GM18505 (cell line): ENCODE results near the gene SMARCC2.

Experiments
- ATAC-seq: cut with Tn5 transposase; IDR thresholded peaks from one replicate; pipeline ENCODE4 v1.9.1; 2021; ENCODE audit not compliant: unreplicated experiment
- POLR2A ChIP-seq: IDR thresholded peaks from 4 replicates; pipeline ENCODE4 v1.6.1; 2011; ENCODE audit warnings: borderline replicate concordance; ENCODE audit not compliant: insufficient read depth, insufficient read length; ENCODE audit errors: extremely low read depth

The SMARCC2 gene

DNA sequence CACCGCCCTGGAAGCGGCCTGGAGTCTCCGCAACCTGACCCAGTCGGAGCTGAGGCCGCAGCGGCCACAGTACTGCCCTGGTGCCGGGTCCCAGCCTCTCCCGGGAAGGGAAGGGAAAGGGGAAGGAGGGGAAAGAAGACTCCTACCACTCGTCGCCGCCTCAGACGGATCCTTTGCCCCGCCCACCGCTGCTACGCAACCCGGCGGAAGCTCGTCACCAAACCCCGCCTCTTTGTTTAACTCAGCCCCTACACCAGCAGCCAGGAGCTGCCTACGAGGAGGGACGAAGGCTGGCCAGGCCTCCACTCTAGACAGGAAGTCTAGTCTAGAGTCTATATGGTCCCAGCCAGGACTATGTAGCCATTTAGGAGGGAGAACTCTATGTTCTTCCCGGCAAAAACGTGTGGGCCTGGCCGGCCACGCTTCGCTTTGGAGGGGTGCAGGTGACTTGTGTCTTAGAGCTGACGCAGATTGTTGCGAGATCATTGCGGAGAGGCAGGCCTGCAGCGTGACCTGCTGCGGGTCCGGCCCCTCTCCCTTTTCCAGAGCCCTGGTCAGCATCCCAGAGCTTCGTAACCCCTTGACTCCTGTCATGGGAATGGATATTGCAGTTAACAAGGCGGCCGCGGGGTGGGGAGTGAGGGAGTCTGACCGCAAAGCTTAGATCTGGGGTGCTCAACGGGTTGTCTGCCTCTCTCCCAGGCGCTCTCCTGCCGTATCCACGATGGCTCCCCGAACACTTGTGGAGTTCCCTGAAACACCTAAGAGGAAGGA lies 32.7 kb upstream of the SMARCC2 start, which contains the start of gene RNF41:
Gene RNF41 (minus strand): TSS at position 166 of the 774 bp plus-strand sequence. CDS start 7,875 bp downstream, outside the sequence.
- peak; percentile 71 for ATAC-seq
- peak; percentile 95 for TF ChIP-seq POLR2A

- no peak for TF ChIP-seq POLR2A
- peak; percentile 19 for ATAC-seq
These were observed 32.0 kb upstream of the SMARCC2 start for GRCh38 chr12:56221232-56221756.

GRCh38 chr12:56220611-56221231 lies 31.4 kb upstream of the SMARCC2 start:
- TF ChIP-seq POLR2A: no peak
- no peak for ATAC-seq

GRCh38 chr12:56219840-56220239 lies 30.6 kb upstream of the SMARCC2 start:
- ATAC-seq: no peak
- TF ChIP-seq POLR2A: no peak

GRCh38 chr12:56216461-56216860 lies 27.2 kb upstream of the SMARCC2 start:
- TF ChIP-seq POLR2A: no peak
- ATAC-seq: no peak

DNA sequence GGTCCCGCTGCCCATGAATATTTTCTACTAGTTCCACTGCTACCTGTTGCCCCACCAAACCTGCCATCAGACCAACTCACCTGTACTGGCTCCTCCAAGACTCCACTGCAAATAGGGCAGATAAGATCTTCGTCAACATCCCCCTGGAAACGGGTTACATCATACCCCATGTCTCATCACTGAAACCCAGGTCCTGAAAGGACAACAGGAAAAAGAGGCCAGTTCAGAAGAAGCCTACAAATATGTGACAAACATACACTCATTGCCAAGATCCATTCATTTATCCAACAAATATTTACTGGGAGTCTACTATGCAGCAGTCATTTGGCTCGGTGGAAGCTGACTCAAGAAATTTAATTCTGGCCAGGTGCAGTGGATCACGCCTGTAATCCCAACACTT lies 24.6 kb upstream of the SMARCC2 start:
- no peak for TF ChIP-seq POLR2A
- no peak for ATAC-seq

- ATAC-seq: no peak
- TF ChIP-seq POLR2A: no peak
These were observed 23.1 kb upstream of the SMARCC2 start for GRCh38 chr12:56212361-56212760.

GRCh38 chr12:56208006-56208405 lies 18.7 kb upstream of the SMARCC2 start:
- no peak for TF ChIP-seq POLR2A
- no peak for ATAC-seq

DNA sequence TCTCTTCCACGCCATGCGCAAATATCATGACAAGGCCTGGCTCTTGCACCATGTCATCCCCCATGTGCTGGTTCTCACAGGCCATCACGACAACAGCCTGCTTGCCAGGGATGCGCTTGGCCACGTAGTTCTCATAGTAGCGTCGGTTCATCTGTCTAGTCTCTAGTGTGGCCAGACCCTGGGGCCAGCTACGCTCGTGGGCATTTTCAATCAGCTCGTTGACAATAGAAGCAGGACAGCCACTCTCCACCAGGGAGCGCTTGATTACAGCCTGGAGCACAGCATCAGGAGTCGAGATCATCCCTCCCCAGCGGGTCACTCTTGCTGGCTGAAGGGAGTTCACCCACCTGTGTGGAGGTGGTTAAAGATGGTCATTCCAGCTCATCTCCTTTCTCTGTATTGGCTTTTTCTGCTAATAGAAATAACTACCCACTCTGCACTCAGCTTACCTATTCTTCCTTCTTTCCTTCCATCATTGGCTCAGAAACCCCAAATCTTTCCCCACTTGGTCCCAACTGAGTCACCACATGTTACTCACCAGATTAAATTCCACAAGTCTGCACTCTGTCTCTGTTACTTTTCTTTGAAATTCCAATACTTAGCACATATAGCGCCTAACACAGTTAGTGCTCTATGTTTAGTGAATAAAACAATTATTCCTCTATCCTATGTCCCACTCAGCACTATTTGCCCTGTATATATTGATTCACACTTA lies 17.3 kb upstream of the SMARCC2 start:
- ATAC-seq: no peak

DNA sequence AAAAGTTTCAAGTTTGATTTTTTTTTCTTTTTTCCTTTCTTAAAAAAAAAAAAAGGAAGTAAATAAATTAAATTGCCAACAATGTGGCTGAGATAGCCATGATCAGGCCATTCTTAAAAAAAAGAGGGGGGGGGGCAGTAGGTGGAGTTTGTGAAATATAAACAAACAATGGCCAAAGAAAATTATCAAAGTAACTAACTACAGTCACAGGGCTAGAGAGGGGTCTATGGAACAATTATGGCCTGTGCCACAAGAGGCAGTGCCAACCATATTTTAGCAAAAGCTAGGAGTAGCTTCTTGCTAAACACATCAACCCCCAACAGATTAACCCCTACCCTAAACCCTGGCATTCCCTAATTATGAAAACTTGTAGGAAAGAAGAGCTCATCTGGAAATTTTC lies 16.2 kb upstream of the SMARCC2 start:
- no peak for ATAC-seq
- no peak for TF ChIP-seq POLR2A

More for the DNA sequence above, 17.3 kb upstream of the SMARCC2 start:
- no peak for TF ChIP-seq POLR2A

- no peak for TF ChIP-seq POLR2A
- ATAC-seq: no peak
These were observed 15.0 kb upstream of the SMARCC2 start for GRCh38 chr12:56204275-56204674.

- no peak for TF ChIP-seq POLR2A
- ATAC-seq: no peak
These were observed 13.6 kb upstream of the SMARCC2 start for GRCh38 chr12:56202838-56203237.

DNA sequence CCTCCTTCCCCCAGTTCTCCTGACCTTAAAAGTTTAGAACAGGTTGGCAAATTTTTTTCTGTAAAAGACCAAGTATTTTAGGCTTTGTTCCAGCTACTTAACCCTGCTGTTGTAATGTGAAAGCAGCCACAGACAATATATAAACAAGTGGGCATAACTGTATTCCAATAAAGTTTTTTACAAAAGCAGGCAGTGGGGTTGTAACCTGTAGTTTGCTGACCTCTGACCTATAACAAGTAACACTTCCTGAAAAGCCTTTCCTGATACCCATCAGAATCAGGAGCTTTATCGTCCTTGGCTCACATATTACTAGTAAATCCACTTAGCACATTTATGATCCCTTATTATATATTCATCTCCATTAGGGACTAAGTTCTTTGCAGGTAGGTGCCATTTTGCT lies 13.1 kb upstream of the SMARCC2 start:
- TF ChIP-seq POLR2A: no peak
- ATAC-seq: no peak
